ENCODE measurements around the gene PDIA5.

- TF ChIP-seq CTCF (IDR thresholded peaks at IDR 0.05; ENCODE audit: low read length) (peak; percentile 53), EZH2 (IDR thresholded peaks at IDR 0.05; ENCODE audit: borderline replicate concordance, low read length) (no peak)
These were observed 38.5 kb upstream of the PDIA5 start for GRCh38 chr3:123028233-123028828.
